ENCODE results near the gene PGM2. TPM values are rescaled to one million over a fixed set of nuclear protein-coding genes. Genes with fewer than 3 reads are reported as not detected.

Gene PGM2
- total RNA-seq: 24.6 and 26.5 TPM in 2 replicates

DNA sequence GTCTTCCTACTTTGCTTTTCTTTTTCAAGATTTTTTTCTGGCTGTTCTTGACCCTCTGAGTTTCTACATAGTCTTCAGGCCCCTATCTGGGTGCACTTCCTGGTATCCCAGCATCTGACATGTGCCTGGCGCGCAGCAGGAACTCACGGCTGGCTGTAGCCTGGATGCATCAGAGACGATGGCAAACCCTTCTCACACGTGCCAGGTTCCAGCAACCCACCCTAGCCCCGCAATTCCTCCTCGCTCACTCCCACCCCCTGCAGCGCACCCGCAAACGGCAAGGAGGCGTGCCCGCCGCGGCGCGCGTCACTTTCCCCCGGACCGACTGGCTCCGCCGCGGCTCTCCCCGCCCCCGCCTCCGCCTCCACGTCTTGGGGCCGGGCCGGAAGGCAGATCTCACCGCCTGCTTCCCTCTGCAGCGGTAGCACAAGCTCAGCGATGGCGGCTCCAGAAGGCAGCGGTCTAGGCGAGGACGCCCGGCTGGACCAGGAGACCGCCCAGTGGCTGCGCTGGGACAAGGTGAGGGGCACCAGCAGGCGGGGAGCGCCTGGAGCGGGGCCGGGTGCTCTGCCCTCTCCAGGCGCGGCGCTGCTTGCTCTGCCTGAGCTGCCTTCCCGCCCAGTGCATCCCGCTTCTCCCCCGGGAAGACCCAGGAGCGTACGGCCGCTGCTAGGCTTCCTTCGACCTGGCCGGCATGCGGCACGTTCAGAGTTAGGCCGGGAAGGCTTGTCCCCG is at the start of gene PGM2:
Gene PGM2, plus strand, starts transcription at position 392 of the 735 bp plus-strand sequence. Its CDS starts 47 bp downstream, at position 439.

DNA sequence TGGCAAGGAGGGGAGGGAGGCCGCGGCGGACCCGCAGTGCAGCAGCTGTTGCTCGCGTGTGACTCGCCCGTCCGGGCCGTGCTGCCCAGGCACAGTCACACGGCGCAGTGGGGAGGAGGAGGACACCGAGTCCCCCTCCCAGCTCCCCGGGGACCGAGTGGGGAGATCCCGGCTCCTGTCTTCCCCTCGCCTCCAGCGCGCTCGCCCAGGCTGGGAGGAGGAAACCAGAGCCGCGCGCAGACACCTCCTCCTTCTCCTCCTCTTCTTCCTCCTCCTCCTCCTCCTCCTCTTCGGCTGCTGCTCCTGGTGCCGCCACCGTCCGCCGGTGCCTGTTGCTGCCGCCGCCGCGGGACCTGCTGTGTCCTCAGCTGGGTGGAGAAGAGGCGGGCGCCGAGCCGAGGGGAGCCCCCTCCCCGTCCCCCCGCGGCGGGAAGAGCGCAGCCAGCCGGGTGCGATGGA is 64.3 kb downstream of the PGM2 start, which contains the start of gene TBC1D1:
Gene TBC1D1, plus strand, starts transcription at position 284 of the 459 bp plus-strand sequence. CDS start 11,012 bp downstream, outside the sequence.

Other genes starting within 250 kb of the PGM2 start
- 53.2 and 85.4 TPM in 2 replicates for gene RELL1, start 140.3 kb upstream of the PGM2 start, total RNA-seq
- 78.5 and 86.4 TPM in 2 replicates for gene TBC1D1, start 64.4 kb downstream of the PGM2 start, total RNA-seq
- 0.26 TPM in 1 of 2 replicates, not detected in the other for gene PTTG2, start 133.7 kb downstream of the PGM2 start, total RNA-seq